Activated T-helper 1 cell treated with anti-CD3 and anti-CD28 coated beads, Interleukin-12 subunit alpha, Interleukin-12 subunit beta, Interleukin-2, Interleukin-4 antibody, amounts not matched to agents 30 ng/mL and 10 ng/mL and 1 ng/mL, durations not matched to agents 14 hours and 24 hours and 36 hours (primary cell): ENCODE measurements around the gene ACTR8. TPM values are rescaled to one million over a fixed set of nuclear protein-coding genes. Genes with fewer than 3 reads are reported as not detected.

ENCODE experiments used
- DNase-seq: peaks from one replicate; pipeline ENCODE4 v3.0.0; 2021; ENCODE audit warnings: low spot score
- H3K27ac Mint-ChIP-seq: one replicate; pipeline ENCODE4 v1.8.0; 2021; ENCODE audit warnings: mild to moderate bottlenecking, mixed read lengths
- H3K27me3 Mint-ChIP-seq: one replicate; pipeline ENCODE4 v1.8.0; 2022; ENCODE audit warnings: mild to moderate bottlenecking, moderate library complexity, mixed read lengths; ENCODE audit not compliant: insufficient read depth
- H3K36me3 Mint-ChIP-seq: one replicate; pipeline ENCODE4 v1.8.0; 2021; ENCODE audit warnings: low read depth, mixed read lengths
- H3K4me1 Mint-ChIP-seq: one replicate; pipeline ENCODE4 v1.8.0; 2021; ENCODE audit warnings: low read depth, mixed read lengths
- H3K4me3 Mint-ChIP-seq: one replicate; pipeline ENCODE4 v1.8.0; 2021; ENCODE audit warnings: mild to moderate bottlenecking, moderate library complexity, mixed read lengths
- H3K9me3 Mint-ChIP-seq: one replicate; pipeline ENCODE4 v1.8.0; 2021; ENCODE audit warnings: mixed read lengths
- intact Hi-C: fragments of 100-400 bp; cut with micrococcal nuclease; formaldehyde crosslinking; loops from one replicate; pipeline ENCODE4 v1.15.1; 2024
- total RNA-seq: library from RNA; stranded (reverse); gene quantifications from 2 replicates; pipeline ENCODE4 v1.2.3, GENCODE V29; 2022

ACTR8 gene
- total RNA-seq, 1 donor from 2014 or later = 41.9 TPM

GRCh38 chr3:53823026-53823955, 58.7 kb downstream of the ACTR8 start:
- no peak overlapping the region for H3K27ac Mint-ChIP-seq
- no peak overlapping the region for H3K4me3 Mint-ChIP-seq
- peaks cover 14% of the 10 kb centered on the region for H3K27me3 Mint-ChIP-seq
- intact Hi-C loops = no loop called here
- no peaks in the 10 kb centered on the region for H3K4me1 Mint-ChIP-seq
- DNase-seq = no peak
- H3K36me3 Mint-ChIP-seq = no peaks in the 10 kb centered on the region
- no peaks in the 10 kb centered on the region for H3K9me3 Mint-ChIP-seq

- no peaks in the 10 kb centered on the region for H3K9me3 Mint-ChIP-seq
- H3K27me3 Mint-ChIP-seq = peaks cover 14% of the 10 kb centered on the region
- intact Hi-C loops = no loop called here
- DNase-seq = no peak
- H3K4me3 Mint-ChIP-seq = no peak overlapping the region
- H3K4me1 Mint-ChIP-seq = peaks cover 5% of the 10 kb centered on the region
- H3K27ac Mint-ChIP-seq = no peak overlapping the region
- H3K36me3 Mint-ChIP-seq = no peaks in the 10 kb centered on the region
These were observed 59.6 kb downstream of the ACTR8 start for GRCh38 chr3:53822331-53822741.

- intact Hi-C loops = no loop called here
- Mint-ChIP-seq H3K27me3 (peaks cover 11% of the 10 kb centered on the region), H3K36me3 (no peaks in the 10 kb centered on the region)
These were observed 60.3 kb downstream of the ACTR8 start for GRCh38 chr3:53821631-53822121.

GRCh38 chr3:53820756-53821580, 61.0 kb downstream of the ACTR8 start:
- H3K27ac Mint-ChIP-seq = no peak overlapping the region
- no peaks in the 10 kb centered on the region for H3K36me3 Mint-ChIP-seq
- DNase-seq = no peak
- no peak overlapping the region for H3K4me3 Mint-ChIP-seq
- peaks cover 5% of the 10 kb centered on the region for H3K4me1 Mint-ChIP-seq
- intact Hi-C loops = no loop called here
- no peaks in the 10 kb centered on the region for H3K9me3 Mint-ChIP-seq
- H3K27me3 Mint-ChIP-seq = peaks cover 8% of the 10 kb centered on the region

More at GRCh38 chr3:53821631-53822121, 60.3 kb downstream of the ACTR8 start:
- no peak overlapping the region for H3K27ac Mint-ChIP-seq
- H3K4me3 Mint-ChIP-seq = no peak overlapping the region
- no peak for DNase-seq
- H3K4me1 Mint-ChIP-seq = peaks cover 5% of the 10 kb centered on the region
- no peaks in the 10 kb centered on the region for H3K9me3 Mint-ChIP-seq

DNA sequence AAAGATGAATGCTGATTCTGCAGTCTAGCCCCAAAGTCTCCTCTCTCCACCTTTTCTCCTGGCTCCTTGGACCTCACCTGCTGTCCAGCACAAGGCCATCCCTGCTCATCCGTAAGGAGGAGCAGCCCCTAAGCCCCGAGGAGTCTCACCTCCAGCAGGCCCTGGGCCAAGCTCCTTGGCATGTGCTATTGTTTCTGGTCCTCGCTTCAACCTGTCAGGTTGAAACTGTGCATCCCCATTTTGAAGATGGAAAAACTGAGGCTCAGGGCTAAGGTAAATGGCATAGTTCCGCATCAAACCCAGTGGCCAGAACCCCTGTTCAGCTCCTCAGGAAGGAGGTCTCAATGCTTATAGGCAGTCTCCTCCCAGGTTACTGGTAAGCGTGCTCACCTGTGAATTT, 61.9 kb downstream of the ACTR8 start:
- intact Hi-C loops = no loop called here
- peaks cover 3% of the 10 kb centered on the region for H3K27me3 Mint-ChIP-seq
- H3K9me3 Mint-ChIP-seq = no peaks in the 10 kb centered on the region
- DNase-seq = no peak
- H3K4me1 Mint-ChIP-seq = peaks cover 5% of the 10 kb centered on the region
- no peaks in the 10 kb centered on the region for H3K36me3 Mint-ChIP-seq
- no peak overlapping the region for H3K4me3 Mint-ChIP-seq
- H3K27ac Mint-ChIP-seq = no peak overlapping the region

GRCh38 chr3:53819163-53819868, 62.6 kb downstream of the ACTR8 start:
- H3K4me3 Mint-ChIP-seq = no peak overlapping the region
- peaks cover 2% of the 10 kb centered on the region for H3K27me3 Mint-ChIP-seq
- H3K36me3 Mint-ChIP-seq = no peaks in the 10 kb centered on the region
- H3K4me1 Mint-ChIP-seq = peaks cover 5% of the 10 kb centered on the region
- no peak overlapping the region for H3K27ac Mint-ChIP-seq
- no peaks in the 10 kb centered on the region for H3K9me3 Mint-ChIP-seq
- intact Hi-C loops = no loop called here
- no peak for DNase-seq

DNA sequence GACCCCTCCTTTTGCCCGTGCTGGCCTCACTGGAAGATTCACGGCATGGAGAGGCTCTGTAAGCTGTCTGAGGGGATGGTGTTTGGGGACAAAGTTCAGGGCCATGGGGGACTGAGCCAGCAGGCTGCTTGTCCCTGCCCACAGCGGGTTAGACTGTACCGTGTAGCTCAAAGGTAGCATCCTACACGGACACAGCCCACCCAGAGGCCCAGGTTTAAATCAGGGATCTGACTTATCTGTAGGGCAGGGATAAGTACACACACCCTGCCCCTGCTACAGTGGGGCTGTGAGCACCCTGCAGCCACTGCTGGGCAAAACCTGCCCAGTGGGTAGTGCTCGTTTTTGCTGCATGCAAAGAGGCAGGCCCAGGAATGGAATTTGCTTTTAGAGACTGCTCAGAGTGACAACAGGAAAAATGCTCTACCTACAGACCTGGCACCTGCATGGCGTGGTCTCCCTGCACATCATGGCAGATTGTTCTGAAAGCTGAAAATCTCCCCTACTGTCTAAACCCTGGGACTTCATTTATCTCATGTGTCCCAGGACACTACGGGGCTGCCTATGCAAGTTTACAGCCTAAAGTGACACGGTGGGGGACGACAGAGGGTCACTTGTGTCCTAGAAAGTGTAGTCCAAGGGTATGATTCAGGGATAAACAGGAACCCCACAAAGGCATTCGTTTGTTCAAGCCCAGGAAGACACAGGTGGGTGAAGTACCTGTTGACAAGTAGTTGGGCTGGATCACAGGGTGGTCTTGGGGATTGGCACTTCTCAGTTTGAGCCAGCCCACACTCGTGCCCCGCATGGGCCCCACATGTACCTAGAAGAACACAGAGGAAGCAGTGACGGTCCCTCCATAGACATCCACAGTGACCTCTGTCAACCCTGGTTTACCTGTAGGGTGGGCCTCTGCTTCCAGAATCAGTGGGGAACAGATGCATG, 63.5 kb downstream of the ACTR8 start:
- no peak overlapping the region for H3K4me3 Mint-ChIP-seq
- no peaks in the 10 kb centered on the region for H3K9me3 Mint-ChIP-seq
- H3K27me3 Mint-ChIP-seq = peaks cover 2% of the 10 kb centered on the region
- no peak overlapping the region for H3K27ac Mint-ChIP-seq
- no peak for DNase-seq
- intact Hi-C loops = no loop called here
- H3K36me3 Mint-ChIP-seq = no peaks in the 10 kb centered on the region
- peaks cover 5% of the 10 kb centered on the region for H3K4me1 Mint-ChIP-seq

DNA sequence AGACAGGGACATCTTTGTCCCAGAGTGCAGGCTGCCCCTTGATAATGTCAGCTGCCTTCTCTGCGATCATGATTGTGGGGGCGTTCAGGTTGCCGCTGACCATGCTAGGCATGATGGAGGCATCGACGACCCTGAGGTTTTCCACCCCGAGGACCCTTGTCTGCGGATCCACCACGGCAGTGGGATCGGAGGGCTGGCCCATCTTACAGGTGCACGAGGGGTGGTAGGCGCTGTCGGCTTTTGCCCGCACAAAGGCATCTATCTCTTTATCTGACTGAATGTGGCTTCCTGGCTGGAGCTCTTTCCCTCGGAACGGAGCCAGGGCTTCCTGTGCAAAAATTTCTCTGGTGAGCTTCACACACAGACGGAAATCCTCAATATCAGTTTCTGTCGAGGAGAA, 64.1 kb downstream of the ACTR8 start:
- intact Hi-C loops = no loop called here

DNA sequence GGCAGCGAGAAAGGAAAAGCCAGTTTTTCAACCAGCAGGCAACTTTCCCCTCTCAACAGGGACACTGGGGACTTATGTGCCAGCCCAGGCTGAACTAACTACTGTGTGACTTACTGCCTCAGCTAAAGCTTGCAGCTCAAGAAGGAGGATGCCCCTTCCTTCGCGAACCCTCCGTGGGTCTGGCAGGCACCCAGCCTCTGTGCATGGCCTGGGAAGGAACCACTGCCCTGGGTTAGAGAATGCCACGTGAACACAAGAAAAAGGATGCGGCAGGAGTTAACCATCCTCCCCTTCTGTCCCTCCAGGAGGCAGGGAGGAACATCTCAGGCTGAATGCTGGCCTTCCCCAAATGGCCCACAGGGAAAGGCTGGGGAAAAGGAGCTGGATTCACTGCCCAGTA, 64.7 kb downstream of the ACTR8 start:
- peaks cover 5% of the 10 kb centered on the region for H3K4me1 Mint-ChIP-seq
- H3K36me3 Mint-ChIP-seq = no peaks in the 10 kb centered on the region
- no peak for DNase-seq
- peaks cover 2% of the 10 kb centered on the region for H3K27me3 Mint-ChIP-seq
- intact Hi-C loops = no loop called here
- no peak overlapping the region for H3K27ac Mint-ChIP-seq
- no peak overlapping the region for H3K4me3 Mint-ChIP-seq
- H3K9me3 Mint-ChIP-seq = no peaks in the 10 kb centered on the region

More for the DNA sequence above, 64.1 kb downstream of the ACTR8 start:
- no peaks in the 10 kb centered on the region for H3K9me3 Mint-ChIP-seq
- H3K4me1 Mint-ChIP-seq = peaks cover 5% of the 10 kb centered on the region
- no peak overlapping the region for H3K4me3 Mint-ChIP-seq
- no peak overlapping the region for H3K27ac Mint-ChIP-seq
- H3K27me3 Mint-ChIP-seq = peaks cover 2% of the 10 kb centered on the region
- DNase-seq = no peak
- H3K36me3 Mint-ChIP-seq = no peaks in the 10 kb centered on the region
